GM18526 (cell line): ENCODE results near the gene CABCOCO1.

ENCODE experiments used
- POLR2A ChIP-seq: IDR thresholded peaks from 3 replicates; pipeline ENCODE4 v1.6.1; 2011; ENCODE audit not compliant: insufficient read length; ENCODE audit errors: extremely low read depth

The CABCOCO1 gene

DNA sequence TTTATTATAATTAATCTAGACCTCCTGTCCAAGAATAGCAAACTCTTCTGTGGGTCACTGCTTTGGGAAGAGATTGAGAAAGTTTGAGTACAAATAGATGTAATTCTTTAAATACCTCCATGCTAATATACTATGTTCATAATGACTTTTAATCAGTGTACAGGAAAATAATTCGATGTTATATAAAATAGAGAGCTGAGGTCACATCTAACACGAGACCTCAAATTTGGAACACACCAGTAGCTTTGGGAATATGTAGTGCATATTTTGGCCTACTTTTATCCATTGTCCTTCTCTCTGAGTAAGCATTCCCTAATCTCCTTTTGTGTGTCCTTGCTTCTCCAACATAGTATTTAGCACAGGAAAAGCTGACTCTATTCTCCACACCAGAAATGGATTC lies 27.3 kb upstream of the CABCOCO1 start:
- no peak for TF ChIP-seq POLR2A

DNA sequence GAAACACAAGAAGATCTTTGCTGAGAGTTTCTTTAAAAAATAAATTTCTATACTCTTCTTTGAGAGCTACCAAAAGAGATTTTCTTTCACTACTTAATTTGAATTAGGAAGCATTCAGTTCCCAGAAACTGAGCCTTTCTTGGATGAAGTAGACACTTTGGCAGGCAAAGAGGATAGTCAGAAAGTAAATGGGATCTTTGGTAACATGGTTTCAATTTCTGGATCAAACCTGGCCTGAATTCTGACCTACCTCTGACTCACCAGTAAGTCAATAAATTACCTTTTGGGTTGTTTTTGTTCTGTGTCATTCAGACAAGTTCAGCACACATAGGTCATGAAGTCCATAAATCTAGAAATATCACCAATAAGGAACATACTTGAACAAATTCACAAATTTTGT lies 26.8 kb upstream of the CABCOCO1 start:
- TF ChIP-seq POLR2A = no peak

DNA sequence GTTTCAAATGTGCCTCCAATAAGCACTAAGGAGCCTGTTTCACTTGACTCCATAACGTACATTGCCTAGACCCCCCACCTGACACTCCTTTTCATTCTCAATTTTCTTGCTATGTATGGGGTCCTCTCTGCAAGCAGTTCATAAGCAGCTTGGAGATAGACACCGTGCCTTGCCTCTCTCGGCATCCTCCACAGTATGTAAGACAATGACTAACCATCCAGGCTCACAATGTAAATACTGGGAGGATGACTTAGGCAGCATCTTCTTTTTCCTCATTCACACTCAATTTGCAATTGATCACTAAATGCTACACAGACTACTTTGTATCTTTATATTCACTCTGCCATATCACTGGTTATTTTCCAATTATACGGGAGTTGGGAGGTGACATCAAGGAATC lies 22.8 kb upstream of the CABCOCO1 start:
- TF ChIP-seq POLR2A = no peak

DNA sequence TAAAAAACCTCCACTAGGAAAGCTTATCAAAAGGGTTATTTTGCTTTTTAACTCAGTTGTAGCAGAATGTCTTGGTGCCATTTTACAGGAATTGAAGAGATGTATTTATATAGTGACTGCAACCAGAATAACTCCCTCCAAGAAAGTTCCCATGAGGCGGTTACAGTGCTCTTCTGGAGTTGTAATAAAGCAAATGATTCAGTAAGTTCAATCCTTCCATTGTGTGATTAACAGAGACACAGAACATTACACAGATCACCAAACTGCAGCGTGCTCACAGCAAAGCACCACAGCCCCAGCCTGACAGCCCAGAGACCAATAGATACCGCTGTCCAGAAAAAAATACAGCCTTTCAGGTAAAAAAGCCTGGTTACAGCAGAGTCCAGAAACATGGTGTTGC lies 21.9 kb upstream of the CABCOCO1 start:
- TF ChIP-seq POLR2A = no peak

DNA sequence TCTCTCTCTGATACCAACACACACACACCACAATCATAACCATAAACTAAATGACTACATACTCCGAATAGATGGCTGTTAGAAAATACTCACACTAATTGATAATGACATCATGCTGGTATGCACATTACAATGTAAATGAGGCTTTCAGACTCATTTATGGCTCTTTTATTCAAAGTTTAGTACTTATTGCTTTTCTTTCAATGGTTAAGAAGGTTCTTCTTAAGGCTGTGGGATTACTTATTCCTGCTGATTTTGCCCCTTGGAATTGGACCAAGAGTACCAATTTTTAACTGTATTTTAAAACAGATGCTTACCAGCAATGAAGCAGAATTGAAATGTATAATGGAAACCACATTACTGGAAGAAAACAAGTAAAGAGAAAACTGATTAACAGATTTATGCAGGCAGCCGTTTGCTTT lies 20.6 kb upstream of the CABCOCO1 start:
- no peak for TF ChIP-seq POLR2A

DNA sequence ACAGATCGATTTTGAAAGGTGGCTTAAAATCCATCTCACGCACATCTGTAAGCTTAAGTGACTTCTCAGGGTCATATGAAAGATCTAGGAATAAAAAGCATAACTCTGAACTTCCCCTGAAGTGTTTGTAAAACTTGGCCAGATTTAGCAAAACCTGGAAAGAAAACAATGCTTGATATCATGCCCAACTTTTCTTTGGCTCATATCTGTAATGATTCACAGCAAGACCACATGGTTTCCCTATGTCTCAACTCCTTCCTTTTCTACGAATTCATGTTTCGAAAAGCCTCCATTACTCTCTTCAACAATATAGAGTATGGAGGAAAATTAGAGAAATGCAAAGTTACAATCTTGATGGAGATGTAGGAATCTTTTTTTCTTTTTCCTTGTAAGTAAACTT lies 20.1 kb upstream of the CABCOCO1 start:
- TF ChIP-seq POLR2A = no peak

DNA sequence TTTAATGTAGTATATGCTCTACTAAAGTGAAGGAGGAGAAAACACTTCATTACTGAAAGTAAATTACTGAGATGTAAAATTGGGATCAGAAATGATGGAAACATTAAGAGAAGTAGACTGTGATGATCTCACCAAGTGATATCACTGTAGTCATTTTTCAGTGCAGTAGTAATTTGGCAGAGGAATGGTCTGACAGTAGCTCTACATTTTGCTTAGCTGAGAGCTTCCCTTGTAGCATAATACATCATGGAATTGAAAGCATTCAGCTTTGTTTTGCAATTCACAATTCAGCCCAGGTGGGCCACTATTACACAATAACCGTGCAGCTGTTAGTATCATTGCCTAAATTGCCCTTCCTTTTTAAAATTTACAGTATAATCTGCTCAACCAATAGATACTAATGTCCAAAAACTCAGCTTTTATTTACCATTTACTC lies 19.4 kb upstream of the CABCOCO1 start:
- TF ChIP-seq POLR2A = no peak

DNA sequence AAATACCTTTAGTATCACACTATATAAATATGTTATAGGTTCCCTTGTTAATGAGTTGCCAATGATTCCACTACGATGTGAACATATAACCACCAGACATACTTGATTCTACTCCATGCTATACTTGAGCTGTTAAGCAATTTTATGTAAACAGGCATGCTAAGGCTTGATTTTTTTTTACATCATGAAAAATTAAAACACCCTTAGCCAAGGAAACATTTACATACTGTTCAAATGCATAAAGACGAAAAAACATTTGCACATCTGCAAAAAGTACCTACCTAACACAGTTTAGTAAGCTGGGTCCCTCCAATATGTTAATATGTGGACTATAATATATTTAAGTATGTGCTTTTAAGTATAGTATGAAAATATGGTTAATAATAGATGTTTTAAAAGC lies 9.0 kb upstream of the CABCOCO1 start:
- TF ChIP-seq POLR2A = no peak

DNA sequence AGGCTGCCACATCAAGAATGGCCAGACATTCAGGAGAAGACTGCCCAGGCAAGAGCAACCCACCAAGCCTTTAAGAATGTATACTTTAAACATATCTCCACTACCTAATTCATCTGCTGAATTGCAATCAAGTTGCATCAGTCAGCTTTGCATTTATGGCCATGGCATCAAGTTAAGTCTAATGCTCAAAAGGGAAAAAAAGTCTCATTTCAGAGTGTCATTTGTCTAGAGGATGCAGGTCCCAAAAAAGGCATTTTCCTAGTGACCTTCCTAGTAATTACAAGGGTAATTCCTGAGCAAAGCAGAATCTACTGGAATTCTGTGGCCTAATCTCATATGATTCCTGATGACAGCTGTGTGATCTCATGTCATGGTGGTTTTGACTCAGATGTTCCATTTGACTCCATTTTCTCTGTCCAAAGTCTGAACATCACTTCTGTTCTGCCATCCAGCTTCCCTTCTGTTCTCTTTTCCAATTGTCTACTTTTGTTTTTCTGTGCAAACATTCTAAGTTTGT lies 7.3 kb upstream of the CABCOCO1 start:
- no peak for TF ChIP-seq POLR2A

DNA sequence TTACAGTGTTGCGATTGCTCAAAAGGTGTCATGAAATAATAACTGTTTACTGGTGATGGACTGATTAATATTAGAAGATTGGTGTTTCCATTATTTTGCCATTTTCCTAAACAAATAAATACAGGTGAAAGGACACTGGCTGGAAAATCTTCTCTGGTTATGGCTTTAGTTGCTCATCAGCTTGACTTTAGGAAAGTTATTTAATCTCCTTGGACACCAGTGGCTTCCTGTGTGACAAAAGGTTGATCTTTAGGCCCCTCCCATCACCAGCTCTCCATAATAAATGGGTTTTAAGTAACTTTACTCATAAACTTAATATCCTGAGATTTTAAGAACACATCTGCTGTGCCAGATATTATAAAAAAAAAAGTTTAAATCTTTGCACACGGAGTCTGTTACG lies 737 bp downstream of the CABCOCO1 start:
- no peak for TF ChIP-seq POLR2A

DNA sequence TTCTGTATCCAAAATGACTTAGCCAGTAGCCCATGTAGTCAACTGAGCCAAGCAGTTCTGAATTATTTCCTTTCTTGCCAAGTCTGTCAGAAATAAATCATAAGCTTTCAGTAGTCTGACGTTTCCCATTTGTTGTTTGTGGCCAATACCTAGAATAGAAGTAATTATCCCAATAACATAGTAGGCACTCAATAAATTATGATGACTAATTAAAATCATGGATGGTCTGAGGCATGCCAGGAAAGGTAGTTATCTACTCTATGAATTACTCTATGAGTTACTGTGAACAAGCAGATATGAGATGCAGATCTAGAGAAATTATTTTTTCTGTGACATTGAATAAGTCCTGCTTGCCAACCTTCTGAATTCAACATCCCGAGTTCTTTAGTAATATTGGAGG lies 2.3 kb downstream of the CABCOCO1 start:
- TF ChIP-seq POLR2A = no peak

DNA sequence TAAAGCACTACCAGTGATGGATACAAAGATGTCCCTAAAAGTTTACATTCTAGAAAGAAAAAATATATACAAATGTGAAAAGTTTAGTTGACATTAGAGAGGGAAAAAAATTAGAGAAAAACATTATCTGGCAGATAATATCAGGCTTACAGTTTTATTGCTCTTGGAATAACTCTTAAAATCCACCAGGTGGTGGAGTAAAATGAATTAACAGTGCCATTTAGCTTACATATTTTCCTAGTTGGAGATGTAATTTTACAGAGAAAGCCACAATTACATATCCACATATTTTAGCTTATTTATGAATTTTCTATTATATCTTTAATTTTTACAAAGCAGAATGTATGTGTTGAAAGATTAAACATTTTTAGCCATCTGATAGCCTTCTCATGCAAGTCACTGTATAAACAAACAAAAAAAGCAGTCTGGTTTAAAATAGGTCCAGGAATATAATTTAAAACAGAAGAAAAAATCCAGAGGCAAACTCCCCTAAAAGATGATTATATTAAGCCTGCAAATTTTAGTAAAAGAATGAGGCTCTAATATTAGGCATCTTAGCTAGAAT lies 6.5 kb downstream of the CABCOCO1 start:
- TF ChIP-seq POLR2A = no peak

DNA sequence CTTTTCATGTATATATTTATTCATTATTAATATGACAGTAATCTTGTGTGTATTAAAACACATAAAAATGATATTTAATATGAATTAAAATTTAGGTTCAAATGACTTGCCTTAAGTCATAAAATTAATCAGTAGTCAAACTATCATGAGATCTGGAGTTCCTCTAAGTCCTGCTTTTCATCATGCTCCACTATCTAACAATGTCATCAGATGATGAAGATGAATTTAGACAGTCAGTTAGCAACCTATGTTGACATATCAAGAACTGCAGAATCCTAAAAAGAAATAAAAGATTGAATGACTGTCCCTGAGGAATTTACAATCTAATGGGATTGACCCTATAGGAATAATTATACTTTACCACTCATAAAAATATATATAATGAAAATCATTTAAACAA lies 7.1 kb downstream of the CABCOCO1 start:
- no peak for TF ChIP-seq POLR2A

DNA sequence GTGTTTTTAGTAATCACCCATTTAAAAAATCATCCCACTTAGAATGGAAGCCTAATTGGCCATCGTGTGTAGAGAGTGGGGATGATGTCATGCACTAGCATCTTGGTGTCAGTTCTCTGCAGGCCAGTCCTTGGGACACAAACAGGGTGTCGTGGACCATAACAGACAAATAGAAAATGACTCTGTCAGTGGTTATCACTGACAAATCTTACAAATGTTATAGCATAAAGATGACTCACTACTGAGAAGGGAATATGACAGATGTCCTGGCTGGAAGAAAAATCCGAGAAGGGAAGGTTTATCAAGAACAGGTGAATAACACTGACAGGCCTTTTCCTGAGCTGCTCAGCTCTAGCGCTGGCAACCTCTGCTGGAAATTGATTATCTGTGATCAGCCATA lies 10.6 kb downstream of the CABCOCO1 start:
- no peak for TF ChIP-seq POLR2A

DNA sequence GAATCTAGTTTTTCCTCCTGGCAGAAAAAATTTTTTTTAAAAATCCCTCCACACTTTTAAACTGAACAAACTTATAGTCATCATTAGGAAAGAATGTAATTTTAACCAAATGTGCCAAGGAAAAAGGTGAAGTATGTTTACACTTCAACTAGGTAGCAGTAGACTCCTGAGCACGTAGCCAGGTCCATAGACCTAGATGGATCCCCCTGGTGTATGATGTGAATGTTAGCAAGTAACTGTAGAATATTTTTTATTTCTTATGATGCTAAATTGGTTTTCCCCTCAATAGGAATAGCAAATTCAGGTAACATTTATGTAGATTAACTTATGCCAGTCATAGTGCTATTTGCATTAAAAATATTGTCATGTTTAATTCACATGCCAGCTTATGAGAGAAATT lies 19.6 kb downstream of the CABCOCO1 start:
- no peak for TF ChIP-seq POLR2A

DNA sequence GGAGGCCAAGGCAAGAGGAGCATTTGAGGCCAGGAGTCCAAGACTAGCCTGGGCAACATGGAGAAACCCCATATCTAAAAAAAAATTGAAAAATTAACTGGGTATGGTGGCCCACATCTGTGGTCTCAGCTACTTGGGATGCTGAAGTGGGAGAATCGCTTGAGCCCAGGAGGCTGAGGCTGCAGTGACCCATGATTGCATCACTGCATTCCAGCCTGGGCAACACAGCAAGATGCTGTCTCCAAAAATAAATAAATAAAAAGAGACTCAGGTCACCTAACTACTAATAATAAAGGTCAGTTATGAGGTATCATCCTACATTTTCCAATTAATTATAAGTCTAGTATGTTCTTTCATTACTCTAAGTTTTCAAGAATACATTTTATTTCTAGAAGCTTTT lies 20.6 kb downstream of the CABCOCO1 start:
- no peak for TF ChIP-seq POLR2A

DNA sequence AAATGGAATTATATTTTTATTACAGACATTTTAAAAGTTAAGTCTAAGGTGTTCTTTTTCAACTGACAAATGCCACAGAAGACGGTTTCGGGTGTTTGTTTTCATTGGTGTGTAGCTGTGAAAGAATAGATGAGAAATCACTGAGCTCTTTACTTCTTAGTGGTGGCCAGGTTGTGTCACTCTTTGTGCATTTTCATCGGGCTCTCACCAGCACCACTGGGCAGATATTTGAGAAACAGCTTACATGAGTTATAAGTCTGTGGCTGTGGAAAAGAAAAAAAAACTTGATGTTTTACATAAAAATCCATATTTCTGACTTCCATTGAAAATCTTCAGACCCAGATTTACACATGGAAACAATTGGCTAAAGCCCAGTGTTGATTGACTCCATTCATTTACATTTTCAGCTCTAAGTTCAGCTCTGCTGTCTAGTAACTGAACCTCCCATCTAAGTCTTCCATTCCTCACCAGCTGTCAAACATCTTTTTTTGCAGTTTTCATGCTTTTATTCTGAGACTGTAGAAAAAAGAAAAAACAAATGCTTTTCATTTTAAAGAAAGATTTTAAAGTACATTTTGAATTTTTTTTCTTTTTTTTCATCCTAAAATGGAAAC lies 22.3 kb downstream of the CABCOCO1 start:
- TF ChIP-seq POLR2A = no peak
